Measurements from ENCODE around the gene ABCD3.

DNA sequence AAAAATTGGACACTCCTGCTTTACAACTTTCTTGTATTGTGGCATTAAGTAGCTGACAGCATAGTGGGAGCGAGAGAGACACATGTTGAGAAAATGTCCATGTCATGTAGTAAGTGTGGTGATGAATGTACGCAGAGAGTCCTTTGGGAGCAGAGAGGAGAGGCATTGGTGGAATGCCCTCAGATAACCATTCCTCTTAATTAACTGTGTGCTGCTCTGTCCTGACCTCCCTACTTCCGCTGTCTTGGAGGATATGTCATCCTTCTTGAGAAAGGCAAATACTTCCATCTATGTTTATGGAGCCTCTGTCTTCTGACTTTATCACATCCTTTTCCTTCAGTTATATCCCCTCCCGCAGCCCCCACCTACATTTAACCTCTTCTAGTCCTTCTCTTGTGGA, 85.0 kb downstream of the ABCD3 start:
- TF ChIP-seq, protein P1, sequence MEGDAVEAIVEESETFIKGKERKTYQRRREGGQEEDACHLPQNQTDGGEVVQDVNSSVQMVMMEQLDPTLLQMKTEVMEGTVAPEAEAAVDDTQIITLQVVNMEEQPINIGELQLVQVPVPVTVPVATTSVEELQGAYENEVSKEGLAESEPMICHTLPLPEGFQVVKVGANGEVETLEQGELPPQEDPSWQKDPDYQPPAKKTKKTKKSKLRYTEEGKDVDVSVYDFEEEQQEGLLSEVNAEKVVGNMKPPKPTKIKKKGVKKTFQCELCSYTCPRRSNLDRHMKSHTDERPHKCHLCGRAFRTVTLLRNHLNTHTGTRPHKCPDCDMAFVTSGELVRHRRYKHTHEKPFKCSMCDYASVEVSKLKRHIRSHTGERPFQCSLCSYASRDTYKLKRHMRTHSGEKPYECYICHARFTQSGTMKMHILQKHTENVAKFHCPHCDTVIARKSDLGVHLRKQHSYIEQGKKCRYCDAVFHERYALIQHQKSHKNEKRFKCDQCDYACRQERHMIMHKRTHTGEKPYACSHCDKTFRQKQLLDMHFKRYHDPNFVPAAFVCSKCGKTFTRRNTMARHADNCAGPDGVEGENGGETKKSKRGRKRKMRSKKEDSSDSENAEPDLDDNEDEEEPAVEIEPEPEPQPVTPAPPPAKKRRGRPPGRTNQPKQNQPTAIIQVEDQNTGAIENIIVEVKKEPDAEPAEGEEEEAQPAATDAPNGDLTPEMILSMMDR (IDR thresholded peaks at IDR 0.05; ENCODE audit: low read length), result no peak
- TF ChIP-seq EZH2 (optimal IDR thresholded peaks at IDR 0.05; ENCODE audit: low read depth, low read length), result no peak

Measured in MM.1S (cell line).